ENCODE results near the gene PPP3CA.

Gene PPP3CA

DNA sequence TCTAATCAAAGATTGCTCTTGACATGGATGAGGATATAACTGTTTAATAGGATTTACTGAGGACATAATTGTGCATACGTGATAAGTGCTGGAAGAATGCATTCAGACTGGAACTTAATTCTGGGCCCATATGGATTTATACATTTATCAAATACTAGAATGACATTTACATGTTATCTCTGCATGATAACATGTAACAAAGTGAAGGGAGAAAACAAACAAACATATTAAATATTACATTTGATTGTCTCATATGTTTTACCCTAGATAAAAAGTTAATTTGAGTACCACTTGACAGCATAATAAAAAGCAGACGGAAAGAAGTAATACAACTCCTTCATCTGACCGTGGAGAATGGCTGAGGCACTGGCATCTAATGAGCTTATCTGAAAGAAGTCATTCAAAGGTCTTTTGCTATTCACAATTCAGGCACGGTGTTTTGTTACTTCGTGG lies 297.8 kb downstream of the PPP3CA start:
- DNase-seq (ENCODE audit: low read depth): no peak

DNA sequence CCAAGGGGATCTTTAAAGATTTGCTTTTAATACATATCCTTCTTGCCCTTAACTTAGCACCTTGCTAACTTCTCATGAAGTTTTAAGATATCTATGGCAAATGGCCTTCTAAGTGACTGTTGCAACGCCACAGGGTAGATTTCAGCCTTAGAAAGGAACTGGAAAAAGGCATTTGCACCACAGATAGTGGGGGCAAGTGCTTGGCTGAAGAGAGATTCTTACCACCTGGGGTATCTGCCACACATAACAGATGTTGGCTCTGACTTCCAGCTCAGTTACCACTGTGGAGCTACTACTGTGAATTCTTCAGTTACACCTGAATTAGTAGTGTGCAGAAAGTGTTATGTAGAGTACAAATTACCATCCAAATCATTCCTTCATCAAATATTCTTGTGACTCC lies 302.6 kb downstream of the PPP3CA start:
- DNase-seq (ENCODE audit: low read depth): no peak

DNA sequence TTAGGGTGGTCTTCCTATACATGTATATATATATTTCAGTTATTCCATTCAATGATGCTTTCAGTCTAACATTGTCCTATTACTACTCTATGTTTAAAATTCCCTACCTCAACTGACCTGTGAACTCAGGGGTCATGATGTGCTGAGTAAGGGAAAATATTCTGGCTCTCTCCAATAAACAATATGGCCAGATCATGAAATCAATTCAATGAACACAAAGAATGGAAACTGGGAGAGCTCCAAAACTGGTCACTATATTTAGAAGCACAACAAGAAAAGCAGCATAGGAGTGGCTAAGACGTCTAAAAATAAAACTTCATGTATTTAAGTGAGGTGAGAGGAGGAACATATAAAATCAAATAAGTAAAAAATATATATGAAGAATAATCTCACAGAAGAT lies 304.5 kb downstream of the PPP3CA start:
- no peak for DNase-seq (ENCODE audit: low read depth)

DNA sequence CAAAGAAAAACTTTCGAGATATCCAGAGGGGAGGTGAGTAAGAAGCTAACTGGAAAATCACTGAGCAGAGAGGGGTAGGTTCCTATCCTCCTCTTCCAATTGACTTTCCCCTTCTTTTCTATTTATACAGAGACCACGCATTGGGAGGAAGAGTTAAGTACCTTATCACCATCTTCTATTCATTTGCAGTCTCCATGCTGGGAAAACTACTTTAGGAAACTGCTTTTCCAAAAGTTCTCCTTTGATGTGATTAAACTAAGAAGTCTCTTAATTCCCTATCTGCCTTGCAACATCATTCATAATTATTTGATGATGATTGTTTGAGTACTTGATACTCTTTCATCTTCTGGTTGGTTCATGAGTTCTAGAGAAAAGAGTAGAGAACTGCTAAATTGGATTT lies 306.6 kb downstream of the PPP3CA start:
- no peak for DNase-seq (ENCODE audit: low read depth)

DNA sequence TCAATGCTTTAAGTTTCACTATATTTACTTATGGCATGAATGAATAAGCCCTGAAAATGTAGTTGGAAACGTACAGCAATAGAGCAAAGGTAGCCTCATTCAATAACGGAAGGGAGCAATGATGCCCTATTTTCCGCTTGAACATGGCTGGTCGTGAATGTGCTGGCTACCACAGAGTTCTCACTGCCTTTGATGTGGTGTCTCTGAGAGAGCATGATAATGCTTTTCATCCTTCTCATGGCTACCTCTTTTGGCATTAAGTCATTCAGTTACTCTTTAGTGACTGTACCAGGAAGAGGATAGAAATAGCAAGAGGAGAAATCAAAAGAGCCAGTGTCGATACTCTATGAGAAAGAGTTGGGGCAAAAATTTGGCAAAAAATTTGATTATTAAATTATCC lies 308.0 kb downstream of the PPP3CA start:
- no peak for DNase-seq (ENCODE audit: low read depth)

DNA sequence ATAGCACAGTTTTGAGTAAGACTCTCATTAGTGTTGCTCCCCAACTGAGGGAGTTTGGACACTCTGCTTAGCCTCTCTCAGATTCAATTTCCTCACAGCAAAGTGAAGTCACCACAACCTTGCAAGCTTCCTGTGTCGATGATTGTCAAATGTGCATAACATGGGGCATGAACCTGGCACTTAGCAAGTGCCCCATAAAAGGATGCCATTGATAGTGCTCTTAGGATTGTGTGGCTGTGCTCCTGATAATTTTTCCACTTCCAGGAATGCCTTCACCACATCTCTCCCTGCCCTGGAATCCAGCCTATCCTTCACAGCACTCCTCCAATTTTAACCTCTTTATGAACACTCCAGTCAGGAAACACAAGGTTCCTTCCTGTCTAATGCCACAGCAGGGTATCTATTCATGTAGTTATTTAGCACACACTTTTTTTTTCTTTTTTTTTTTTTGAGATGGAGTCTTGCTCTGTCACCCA lies 309.4 kb downstream of the PPP3CA start:
- no peak for DNase-seq (ENCODE audit: low read depth)

DNA sequence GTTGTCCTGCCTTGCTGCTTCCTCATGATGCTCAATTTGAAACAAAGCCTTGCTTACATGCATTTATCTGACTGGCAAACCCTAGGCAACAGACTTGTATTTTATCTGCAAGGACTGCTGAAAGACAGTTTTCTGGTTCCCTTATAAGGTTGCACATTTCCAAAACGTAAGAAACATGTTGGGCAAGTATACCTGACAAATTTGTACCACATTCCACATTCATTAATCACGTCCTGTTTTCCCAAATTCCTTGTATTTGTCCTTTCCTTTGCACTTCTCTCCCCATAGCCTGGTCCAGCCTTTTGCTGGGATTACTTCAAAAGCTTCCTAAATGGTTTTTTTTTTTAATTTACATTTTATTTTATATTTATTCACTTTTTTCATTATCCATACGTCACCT lies 310.1 kb downstream of the PPP3CA start:
- no peak for DNase-seq (ENCODE audit: low read depth)

DNA sequence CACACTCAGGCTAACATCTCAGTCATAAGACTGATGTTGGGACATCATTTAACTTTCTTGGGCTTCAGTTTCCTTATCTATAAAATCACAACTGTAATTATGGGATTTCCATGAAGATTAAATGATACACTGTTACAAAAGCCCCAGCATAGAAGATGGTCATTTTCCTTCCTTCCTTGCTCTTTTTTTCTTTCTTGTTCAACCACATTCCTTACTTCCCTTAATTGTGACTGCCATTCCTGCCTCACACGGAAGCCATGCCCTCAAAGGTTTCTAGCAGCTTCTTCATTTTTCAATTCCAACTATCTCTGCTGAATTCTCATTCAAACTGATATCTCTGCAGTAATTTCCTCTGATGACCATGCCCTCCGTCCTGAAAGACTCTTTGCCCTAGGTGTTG lies 311.8 kb downstream of the PPP3CA start:
- DNase-seq (ENCODE audit: low read depth): no peak

DNA sequence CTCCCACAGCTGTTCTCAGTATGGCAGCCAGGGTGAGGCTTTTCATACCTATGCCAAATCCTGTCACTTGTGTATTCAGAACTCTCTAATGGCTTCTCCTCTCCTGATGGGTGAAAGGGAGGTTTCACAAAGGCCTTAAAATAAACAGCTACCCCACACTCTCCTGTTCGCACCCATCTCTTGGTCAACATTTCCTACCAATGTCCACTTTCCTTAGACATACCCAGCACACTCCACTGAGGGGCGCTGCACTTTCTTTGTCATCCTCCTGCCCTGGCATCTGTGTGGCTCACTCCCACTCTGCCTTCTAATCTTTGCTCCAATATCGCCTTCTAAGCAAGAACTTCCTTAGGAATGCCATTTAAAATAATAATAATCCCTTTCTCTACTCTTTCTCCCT lies 313.3 kb downstream of the PPP3CA start:
- DNase-seq (ENCODE audit: low read depth): no peak

DNA sequence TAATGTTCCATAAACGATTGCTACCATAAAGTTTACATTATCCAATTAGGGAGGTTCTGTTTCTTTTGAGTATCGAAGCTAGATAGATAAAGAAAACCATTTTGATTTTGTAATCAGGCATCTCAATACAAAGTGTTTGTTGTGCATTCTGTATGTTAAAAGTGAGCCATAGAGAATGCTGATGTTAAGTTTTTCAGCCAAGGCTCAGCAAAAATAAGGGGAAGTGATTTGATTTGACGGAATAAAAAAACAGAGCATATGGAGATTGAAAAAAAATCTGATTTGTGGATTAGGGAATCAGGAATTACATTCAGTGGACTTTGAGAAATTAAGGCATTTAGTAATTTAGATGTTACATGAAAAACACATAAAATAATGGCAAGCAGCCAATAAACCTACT lies 314.8 kb downstream of the PPP3CA start:
- DNase-seq (ENCODE audit: low read depth): no peak

DNA sequence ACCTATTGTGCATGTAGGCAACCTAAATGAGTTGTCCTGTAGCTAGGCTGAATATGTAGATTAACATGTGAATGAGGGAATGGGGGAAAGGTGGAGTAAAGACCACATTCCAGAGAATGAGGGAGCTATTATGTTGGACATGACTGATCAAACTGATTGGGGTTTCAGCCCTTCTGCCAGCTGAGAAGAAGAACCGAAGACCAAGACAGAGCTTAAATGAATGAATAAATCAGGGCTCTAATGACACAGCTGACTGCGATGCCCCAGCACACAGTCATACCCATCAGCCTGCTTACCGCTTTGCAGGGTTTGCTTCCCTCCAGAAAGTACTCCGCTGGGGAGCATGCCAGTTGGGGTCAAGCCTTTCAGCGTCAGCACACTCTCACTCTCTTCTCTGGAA lies 315.4 kb downstream of the PPP3CA start:
- no peak for DNase-seq (ENCODE audit: low read depth)

DNA sequence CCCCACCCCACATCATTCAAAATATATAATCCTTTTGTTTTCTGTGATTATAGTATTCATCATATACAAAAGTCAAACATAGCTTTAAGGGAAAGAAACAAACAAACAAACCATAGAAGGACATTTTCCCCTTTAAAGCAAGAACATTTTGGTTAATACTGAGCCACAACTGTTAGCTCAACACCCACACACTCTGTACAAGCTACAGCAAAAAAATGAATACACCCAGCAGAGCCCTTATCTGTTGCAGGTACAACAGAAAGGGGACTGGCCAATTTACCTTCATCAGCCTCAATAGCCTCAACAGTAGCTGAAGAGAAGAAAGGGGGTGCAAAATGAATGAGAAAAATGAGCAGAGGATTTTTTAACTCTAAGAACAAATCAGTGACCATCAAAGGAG lies 318.4 kb downstream of the PPP3CA start:
- no peak for DNase-seq (ENCODE audit: low read depth)

DNA sequence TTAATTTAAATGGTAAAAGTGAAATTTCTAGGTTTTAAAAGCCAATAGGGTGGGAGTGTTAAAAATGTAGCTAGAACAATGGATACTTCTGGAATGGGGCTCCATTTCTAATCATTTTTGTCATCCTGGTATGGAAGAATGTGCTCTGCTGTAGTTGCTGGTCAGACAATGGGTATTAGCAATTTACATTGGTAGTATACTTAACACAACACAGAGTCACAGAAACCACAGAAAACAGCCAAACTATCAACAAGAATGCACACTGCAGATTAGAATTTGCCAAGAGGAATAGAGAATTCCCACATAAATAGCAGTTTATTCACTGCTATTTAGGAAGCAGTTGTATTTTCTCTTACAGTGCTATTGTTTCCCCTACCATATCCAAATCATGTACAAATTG lies 319.6 kb downstream of the PPP3CA start:
- DNase-seq (ENCODE audit: low read depth): no peak

DNA sequence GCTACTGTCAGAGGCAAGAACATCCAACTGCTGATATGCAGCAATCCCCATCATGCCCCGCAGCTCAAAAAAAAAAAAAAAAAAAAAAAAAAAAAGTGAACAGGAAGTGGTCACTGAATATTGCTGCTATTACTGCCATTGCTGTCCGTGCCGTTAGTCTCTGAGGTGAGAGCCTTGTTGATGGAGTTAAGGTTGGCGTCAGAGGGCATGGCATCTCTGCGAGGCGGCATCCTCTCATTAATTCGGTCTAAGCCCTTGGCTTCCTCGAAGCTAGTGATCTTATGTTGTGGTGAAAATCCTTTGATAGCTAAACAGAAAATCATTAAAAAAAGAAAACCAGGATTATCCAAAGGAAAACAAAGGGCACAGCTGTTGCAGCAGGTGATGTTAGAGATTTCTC lies 321.6 kb downstream of the PPP3CA start:
- DNase-seq (ENCODE audit: low read depth): no peak

DNA sequence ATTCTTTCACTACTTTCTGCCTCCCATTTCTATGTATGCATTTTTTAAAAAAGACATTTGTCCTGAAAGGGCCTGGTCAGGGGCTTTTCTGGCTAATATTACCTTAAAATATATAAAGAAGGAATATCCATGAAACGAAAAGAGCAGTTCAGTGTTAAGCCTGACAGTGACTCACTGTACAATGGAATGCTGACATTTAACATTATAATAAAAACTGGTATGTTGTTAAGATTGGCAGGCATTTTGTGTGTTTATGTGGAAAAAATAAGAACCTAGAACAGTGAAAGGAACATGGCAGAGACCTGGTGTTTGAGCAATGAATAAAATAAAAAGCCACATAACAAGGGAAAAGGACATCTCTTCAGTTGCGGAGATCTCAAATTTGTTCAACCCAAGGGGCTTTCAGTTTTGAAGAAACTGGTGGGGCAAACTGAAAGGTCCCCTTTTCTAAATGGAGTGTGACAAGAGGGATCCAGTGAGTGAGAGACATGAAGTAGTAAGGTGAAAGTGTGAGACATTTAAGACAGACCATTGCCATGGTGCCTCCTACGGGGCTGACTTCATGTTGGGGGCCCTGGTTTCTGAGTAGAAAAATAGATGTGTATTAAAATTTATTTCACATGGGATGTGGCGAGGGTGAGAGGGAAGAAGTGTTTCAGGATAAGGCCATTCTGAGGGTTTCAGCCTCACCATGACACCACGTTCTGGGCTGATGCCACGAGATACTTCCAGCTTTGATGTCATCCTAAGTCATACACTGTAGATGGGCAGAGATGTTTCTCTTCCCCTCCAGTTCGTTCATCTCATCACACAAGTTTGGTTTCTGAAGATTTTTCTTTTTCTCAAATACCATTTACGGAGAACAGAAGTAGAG lies 324.9 kb downstream of the PPP3CA start:
- DNase-seq (ENCODE audit: low read depth): no peak

DNA sequence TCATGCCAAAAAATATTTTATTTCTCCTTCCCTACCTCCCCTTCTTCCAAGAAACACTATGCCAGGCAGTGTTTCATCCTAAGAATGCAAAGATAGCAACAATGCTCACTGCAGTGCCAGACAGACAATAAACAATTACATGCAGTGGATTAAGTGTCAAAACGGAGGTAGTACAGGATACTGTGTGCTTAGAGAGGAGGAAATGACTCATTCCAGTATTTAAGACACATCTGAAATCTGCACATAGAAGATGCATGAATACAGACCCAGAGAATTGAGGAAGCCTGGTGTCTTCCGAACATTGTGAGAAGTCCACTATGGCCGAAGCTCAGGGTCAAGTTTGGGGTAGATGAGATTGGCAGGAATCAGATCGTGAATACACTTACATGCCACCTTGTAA lies 326.4 kb downstream of the PPP3CA start:
- DNase-seq (ENCODE audit: low read depth): peak; percentile 69

DNA sequence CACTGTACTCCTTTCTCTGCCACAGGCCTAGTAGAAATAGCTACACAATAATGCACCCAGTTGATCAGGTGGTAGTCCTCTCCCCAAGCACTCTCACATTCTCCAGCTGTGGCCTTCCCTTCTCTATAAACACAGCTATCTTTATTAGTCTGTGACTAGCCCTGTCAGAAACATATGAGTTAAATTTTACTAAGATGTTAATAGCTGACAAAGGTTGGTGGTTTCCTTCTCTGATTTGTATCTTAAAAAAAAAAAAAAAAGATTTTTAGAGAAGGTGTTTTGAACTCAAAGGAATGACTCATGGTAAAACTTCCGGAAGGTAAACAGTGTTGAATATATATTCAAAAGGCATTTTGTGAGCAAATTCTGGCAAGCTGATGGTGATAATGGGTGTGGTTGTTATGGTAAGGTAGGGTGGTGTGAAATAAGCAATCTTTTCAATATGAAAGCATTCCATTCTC lies 327.4 kb downstream of the PPP3CA start:
- DNase-seq (ENCODE audit: low read depth): no peak

DNA sequence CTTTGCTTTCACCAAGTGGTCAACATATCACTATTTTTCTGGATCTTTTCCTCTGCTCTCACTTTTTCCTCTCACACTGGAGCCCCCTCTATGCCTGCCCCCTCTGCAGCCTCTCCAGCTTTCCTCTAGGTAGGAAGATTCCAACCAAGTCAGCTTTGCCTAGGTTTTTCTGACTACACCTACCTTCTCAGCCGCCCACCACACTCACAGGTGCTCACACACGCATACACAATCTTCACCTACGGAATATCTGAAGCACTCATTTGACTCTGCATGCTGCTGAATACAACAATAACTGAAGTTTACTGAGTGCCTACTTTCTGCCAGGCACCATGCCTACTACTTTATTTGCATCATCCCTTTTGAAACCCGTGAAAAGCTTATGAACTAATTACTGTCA lies 328.0 kb downstream of the PPP3CA start:
- no peak for DNase-seq (ENCODE audit: low read depth)

DNA sequence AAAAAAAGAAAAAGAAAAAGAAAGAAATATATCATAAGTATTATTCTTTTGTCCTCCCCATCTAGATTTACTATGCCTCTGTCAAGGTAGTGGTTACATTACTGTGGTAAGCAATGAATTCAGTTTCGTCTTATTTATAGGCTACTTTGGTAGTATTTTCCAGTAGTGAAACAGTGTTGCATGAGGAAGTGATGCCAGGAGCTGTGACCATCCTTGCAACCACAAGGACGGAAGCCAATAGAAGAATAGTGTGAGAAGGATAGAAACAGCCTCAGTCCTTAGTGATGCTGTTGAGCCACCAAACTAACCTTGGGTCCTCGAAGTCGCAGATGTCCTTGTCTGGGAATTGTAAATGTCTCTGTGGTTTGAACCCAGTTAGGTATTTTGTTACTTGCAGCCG lies 328.5 kb downstream of the PPP3CA start:
- no peak for DNase-seq (ENCODE audit: low read depth)

DNA sequence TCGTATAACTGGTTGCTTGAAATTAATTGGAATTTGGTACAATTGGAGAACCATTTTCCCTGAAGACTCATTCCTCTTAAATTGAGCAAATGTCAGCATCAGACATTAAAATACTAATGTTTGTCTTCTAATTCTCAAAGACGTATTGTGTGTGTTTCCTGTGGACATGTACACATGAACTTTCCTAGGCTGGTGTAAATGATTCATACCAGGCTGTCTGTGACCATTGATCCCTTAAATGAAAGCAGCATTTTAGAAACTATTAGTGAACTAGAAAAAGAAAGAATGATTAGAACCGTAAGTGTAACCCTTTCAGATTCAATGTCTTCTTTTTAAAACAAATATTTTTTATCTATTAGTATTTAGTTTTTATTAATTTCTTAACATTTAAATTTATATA lies 332.9 kb downstream of the PPP3CA start:
- DNase-seq (ENCODE audit: low read depth): no peak

DNA sequence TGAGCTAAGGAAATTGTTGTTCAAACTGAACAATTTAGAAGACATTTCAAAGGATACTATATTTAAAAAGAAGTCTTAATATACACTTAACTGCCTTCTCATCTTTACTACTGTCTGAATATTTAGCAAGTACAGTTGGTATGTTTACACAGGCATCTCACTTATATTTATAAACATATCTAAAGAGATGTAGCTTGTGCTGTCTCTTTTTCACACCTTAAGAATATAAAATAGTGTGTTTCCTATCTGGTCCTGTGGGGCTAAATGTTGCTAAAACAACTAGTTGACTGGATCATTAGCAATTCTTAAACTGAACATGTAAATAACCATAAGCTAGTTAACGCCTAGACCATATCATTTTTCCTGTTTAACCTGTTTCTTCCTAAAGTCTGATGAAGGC lies 336.3 kb downstream of the PPP3CA start:
- no peak for DNase-seq (ENCODE audit: low read depth)

DNA sequence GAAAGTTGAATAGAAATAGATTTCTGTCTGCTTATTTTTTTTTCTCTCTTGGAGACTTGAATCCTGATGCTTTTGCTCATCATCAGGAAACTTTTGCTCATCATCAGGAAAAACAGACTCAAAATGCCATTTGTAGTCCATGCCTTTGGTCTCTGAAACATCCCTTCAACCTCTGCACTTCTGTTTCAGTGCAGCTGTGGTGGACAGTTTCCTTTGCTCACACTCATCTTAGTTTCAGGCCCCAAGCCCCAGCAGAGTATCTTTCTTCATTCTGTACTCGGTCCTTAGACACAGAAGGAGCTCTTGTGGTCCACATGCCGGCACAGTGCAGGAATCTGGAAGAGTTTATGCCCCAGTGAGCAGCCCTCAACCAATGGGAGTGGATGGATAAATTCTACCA lies 337.9 kb downstream of the PPP3CA start:
- DNase-seq (ENCODE audit: low read depth): no peak

DNA sequence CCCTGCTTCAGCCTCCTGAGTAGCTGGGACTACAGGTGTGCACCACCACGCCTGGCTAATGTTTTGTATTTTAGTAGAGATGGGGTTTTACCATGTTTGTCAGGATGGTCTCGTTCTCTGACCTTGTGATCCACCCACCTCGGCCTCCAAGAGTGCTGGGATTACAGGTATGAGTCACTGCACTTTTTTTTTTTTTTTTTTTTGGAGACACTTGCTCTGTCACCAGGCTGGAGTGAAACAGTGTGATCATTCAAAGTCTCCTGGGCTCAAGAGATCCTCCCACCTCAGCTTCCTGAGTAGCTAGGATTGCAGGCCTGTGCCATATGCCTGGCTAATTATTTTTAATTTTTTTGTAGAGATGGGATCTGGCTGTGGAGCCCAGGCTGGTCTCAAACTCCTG lies 338.8 kb downstream of the PPP3CA start:
- no peak for DNase-seq (ENCODE audit: low read depth)

DNA sequence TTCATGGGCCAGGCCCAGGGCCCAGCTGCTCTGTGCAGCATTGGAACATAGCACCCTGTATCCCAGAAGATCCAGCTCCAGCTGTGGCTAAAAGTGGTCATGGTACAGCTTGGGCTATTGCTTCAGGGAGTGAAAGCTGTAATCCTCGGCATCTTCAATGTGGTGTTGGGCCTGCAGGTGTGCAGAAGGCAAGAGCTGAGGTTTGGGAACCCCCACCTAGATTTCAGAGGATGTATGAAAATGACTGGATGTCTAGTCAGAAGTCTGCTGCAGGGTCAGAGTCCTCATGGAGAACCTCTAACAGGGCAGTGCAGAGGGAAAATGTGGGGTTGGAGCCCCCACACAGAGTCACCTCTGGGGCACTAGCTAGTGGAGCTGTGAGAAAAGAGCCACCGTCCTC lies 341.7 kb downstream of the PPP3CA start:
- no peak for DNase-seq (ENCODE audit: low read depth)
